ENCODE data around the gene LONP1.
"Not testable (repeated sequence)": the region's sequence is repeated elsewhere in the genome, so short reads cannot be mapped to it uniquely, and the experiment has no call there.

LONP1 gene

DNA sequence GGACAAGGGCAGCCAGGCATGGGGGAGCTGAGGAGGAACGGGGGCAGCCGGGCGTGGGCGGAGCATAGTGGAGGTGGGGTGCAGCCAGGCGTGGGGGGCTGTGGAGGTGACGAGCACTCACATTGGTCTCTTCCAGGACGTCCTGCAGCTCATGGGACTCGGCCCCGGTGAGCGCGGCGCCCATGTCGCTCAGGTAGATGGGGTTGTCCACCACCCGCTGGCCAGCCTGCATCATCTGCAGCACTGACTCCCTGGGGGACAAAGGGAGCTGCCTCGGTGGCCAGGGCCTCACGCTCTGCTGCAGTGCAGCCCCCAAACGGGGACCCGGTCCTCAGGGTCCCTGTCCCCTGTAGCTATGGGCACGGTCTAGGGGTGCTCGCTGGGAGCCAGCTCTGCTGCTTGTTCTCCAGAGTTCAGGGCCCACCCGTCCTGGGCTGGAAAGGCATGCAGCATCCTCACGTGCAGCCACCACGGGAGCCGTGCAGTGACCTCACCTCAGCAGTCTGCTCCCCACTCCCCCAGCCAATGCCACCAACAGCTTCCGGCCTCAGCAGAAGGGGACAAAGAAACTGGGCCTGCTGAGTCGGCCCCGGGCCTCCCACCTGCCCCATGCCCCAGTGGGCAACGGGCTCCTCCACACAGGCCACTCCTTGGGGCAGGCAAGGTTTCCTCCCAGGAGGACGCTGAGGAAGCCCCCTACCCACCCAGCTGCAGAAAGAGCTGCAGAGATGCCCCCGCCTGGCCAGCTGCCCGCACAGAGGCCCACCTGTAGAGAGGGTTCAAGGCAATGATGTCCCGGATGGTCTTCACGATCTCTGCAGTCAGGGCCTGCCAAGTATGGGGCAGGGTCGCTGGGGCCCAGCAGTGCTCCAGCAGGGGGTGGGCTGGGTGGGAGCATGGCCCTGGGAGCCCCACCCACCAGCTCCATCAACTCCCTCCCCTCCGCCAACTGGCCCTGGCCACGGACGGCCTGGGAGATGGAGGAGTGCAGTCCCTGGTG lies 12.1 kb downstream of the LONP1 start:
- no peak overlapping the region for H3K27ac ChIP-seq
- no peak for TF ChIP-seq CTCF (conservative IDR thresholded peaks at IDR 0.05)

DNA sequence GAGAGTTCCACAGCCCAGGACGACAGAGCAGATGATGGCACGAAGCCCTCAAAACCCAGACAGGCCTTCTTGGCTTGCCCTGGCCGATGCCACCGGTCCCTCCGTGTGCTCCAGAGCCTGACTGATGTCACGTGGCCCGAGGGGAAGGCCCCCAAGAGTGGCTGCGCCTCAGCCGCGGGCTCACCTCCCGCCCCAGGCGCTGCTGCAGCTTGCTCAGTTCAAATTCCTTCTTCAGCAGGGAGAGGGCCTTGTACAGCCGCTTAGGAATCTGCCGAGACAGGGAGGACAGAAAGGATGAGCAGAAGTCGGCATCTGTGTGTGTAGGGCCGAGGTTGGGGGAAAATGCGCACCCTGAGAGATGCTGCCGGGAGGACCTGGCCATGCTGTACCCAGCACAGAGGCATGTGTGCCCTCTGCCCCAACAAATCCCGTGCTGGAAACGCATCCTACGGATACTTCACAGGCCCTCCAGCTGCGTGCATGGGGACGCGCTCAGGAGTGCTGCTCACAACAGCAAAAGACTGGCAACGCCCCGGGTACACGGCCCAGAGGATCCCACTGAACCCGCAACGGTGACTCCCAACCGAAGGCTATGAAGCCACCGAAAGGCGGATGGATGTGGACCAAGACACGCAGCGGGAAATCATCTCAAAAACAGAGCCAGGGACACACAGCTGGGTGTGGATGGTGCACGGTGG lies 12.9 kb downstream of the LONP1 start:
- no peak overlapping the region for H3K27ac ChIP-seq
- no peak for TF ChIP-seq CTCF (conservative IDR thresholded peaks at IDR 0.05)

DNA sequence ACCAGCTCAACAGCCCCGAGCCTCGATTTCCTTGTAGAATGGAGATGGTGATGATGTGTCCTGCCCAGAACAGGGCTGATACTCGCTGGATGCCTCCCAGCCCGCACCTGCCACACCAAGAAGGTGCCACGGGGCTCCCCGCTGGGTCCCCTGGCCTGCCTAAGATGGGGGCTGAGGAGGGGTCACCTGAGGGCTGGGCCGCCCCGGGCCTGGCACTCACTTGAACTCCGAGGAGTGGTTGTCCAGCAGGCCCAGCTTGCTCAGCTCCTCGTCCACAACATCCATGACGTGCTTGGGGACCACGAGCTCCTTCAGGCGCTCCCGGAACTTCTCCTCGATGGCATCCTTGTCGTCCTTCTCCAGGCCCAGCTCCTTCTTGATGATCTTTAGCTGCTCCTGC lies 14.4 kb downstream of the LONP1 start:
- no peak for TF ChIP-seq CTCF (conservative IDR thresholded peaks at IDR 0.05)
- H3K27ac ChIP-seq, result no peak overlapping the region

DNA sequence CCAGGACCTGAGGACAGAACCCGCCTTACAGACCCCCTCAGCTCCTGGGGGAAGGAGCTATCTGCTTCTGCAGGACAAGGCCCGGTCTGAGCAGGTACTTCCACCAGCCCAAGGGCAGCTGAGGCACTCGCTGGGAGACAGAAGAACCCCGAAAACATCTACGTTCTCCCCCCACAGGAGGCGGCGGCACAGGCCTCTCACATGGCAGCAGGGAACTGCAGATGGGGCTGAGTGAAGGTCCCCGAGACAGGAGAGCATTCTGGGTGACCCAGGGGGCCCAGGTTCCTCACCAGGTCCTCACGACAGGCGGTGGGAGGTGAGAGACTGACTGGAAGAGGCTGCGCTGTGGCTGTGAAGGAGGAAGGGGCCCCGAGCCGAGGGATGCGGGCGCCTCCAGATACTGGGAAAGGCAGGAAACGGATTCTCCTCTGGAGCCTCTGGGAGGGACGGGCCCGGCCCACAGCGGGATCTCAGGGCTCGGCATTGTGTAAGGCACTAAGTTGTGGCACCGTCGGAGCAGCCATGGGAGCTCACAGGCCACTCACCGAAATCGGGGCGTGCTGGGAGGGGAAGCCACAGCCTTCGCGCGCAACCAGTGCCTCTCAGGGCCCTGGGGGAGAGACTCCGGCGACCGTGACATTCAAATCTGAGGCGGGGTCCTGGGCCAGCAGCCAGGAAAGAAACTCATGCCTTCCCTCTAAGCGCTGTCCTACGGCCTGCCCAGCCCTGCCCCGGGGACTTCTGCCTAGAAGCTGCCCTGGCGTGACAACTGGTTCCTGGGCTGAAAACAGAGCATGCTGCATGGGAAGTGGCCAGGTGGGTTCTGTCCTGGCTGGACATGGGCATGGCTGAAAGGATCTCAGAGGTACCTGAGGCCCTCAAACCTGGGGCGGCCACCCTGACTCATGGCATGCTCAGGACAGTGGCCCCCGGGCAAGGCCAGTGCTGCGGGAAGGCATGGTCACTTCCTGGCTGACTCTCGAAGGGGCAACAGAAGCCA lies 15.8 kb downstream of the LONP1 start:
- TF ChIP-seq CTCF (conservative IDR thresholded peaks at IDR 0.05), result no peak
- H3K27ac ChIP-seq, result no peak overlapping the region

GRCh38 chr19:5702053-5702410 lies 17.9 kb downstream of the LONP1 start:
- H3K27ac ChIP-seq, result not testable (repeated sequence)

- H3K27ac ChIP-seq, result no peak overlapping the region
- TF ChIP-seq CTCF (conservative IDR thresholded peaks at IDR 0.05), result no peak
Observed at GRCh38 chr19:5700455-5701092, 19.4 kb downstream of the LONP1 start.

GRCh38 chr19:5698635-5699422 lies 21.1 kb downstream of the LONP1 start:
- H3K27ac ChIP-seq, result no peak overlapping the region
- TF ChIP-seq CTCF (conservative IDR thresholded peaks at IDR 0.05), result no peak
